ENCODE results near the gene AQP2. TPM values are rescaled to one million over a fixed set of nuclear protein-coding genes. Genes with fewer than 3 reads are reported as not detected.
A peak's percentile ranks its signal among the peaks of the same experiment; 100 is the strongest.
"Not testable (repeated sequence)": the region's sequence is repeated elsewhere in the genome, so short reads cannot be mapped to it uniquely, and the experiment has no call there.

The AQP2 gene
- total and polyA plus RNA-seq, 7 experiments from 2014 or later: not detected

DNA sequence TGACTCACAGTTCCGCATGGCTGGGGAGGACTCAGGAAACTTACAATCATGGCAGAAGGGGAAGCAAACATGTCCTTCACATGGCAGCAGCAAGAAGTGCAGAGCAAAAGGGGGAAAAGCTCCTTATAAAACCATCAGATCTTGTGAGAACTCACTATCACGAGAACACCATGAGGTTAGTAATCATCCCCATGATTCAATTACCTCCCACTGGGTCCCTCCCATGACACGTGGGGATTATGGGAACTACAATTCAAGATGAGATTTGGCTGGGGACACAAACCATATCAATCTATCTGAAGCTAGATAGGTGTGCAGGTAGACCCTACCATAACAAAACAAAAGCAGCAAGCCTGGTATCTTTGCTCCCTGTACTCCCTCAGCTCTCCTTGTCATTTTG lies 35.9 kb downstream of the AQP2 start:
- CTCF ChIA-PET; intact Hi-C loops (cut with micrococcal nuclease); H3K9me3 Mint-ChIP-seq: not testable (repeated sequence)

DNA sequence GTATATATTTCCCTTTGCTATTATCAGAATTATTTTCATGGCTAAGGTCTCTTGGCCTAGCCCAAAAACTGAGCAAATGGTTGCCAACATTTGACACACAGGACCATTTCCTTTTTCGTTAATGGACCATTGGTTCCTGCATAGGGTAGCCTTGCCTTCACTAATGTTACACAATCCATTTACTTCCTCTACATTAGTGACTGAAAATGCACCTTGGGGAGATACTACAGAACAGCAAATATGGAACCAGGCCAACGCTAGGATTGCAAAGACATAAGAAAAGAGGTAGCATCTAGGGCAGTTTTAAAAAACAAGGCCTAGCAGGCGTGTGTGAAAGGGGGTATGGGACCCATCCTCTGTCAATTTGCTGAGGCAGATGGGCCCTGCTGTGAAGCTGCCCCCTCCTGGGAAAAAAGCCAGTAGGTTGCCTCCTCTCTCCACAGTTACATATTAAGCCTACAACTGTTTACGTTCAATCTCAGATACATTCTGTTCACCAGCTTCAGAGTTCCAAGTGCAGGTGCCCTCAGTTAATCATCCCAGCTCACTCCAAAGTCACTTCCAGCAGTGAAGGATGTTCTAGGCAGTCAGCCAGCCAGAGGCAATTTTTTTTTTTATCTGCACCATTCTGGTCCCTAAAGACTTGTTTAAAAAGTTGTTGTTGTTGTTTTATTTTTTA lies 37.2 kb downstream of the AQP2 start:
- Histone ChIP-seq H3K27ac (ENCODE audit: low read depth, low read length) (no peak overlapping the region), H3K4me3 (ENCODE audit: low read length) (no peak overlapping the region), H3K27me3 (ENCODE audit: control insufficient read depth in 2 of 2, insufficient read depth in 2 of 2, low read length in 2 of 2) (no peaks in the 10 kb centered on the region), H3K4me1 (ENCODE audit: control insufficient read depth in 2 of 2, insufficient read depth in 2 of 2, low read length in 2 of 2) (no peaks in the 10 kb centered on the region), H3K36me3 (ENCODE audit: control insufficient read depth in 2 of 3, insufficient read depth in 3 of 3, low read length in 3 of 3) (peaks cover 0 to 7% (median 0%) of the 10 kb centered on the region in 3 experiments), H3K9me3 (ENCODE audit: control insufficient read depth in 2 of 3, low read length in 3 of 3) (no peaks in the 10 kb centered on the region)
- no peaks in the 10 kb centered on the region for H3K27me3 Mint-ChIP-seq
- H3K9me3 Mint-ChIP-seq: no peaks in the 10 kb centered on the region
- ChIA-PET CTCF (interaction anchor here (0.6 to 0.7 kb wide), 2 partner anchors 58 to 144 kb away, joined by 3 to 4 read pairs; no protein-coding TSS in a partner anchor), POLR2A (interaction anchor here (0.6 kb wide), 1 partner anchor 8 kb away, joined by 3 read pairs; no protein-coding TSS in a partner anchor)
- H3K27ac Mint-ChIP-seq: no peak overlapping the region
- peaks cover under 1 to 18% (median 5%) of the 10 kb centered on the region in 5 donors for H3K36me3 Mint-ChIP-seq
- DNase-seq (no peak), ATAC-seq (peak; percentile 57)
- H3K4me3 Mint-ChIP-seq: no peak overlapping the region
- peaks cover 0 to 8% (median 0%) of the 10 kb centered on the region in 7 donors for H3K4me1 Mint-ChIP-seq
- intact Hi-C loops (cut with micrococcal nuclease): no loop called here

More for the DNA sequence above, 35.9 kb downstream of the AQP2 start:
- H3K36me3 ChIP-seq (ENCODE audit: control insufficient read depth in 2 of 3, insufficient read depth in 3 of 3, low read length in 3 of 3); H3K27me3 ChIP-seq (ENCODE audit: control insufficient read depth in 2 of 2, insufficient read depth in 2 of 2, low read length in 2 of 2); H3K9me3 ChIP-seq (ENCODE audit: control insufficient read depth in 2 of 3, low read length in 3 of 3); H3K27ac ChIP-seq (ENCODE audit: low read depth, low read length); H3K4me1 Mint-ChIP-seq; ATAC-seq; H3K4me1 ChIP-seq (ENCODE audit: control insufficient read depth in 2 of 2, insufficient read depth in 2 of 2, low read length in 2 of 2); H3K27ac Mint-ChIP-seq; H3K4me3 ChIP-seq (ENCODE audit: low read length); DNase-seq; H3K27me3 Mint-ChIP-seq; H3K4me3 Mint-ChIP-seq; POLR2A ChIA-PET: not testable (repeated sequence)
- H3K36me3 Mint-ChIP-seq: peaks cover 0 to 14% (median 3%) of the 10 kb centered on the region in 5 donors

DNA sequence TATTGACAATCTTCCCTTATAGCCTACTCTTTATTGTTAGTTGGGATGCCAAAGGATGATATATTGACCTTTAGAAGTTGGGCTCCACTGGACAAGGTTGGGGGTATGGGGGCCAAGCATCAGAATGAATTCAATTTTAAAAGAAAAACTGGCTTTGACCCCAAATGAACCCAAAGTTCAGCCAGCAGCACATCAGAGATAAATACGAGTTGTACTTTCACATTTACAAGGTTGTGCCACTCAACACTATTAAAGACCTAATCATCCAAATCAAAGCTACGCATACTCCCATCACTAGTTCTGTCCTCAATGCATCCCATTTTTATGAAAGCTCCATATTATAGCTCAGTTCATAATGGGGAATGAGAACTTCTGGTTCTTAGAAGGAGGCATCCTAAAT lies 38.9 kb downstream of the AQP2 start:
- H3K4me3 ChIP-seq (ENCODE audit: low read length); ATAC-seq; H3K27ac ChIP-seq (ENCODE audit: low read depth, low read length); CTCF ChIA-PET; H3K27ac Mint-ChIP-seq; intact Hi-C loops (cut with micrococcal nuclease); H3K27me3 Mint-ChIP-seq; H3K27me3 ChIP-seq (ENCODE audit: control insufficient read depth in 2 of 2, insufficient read depth in 2 of 2, low read length in 2 of 2); H3K4me1 ChIP-seq (ENCODE audit: control insufficient read depth in 2 of 2, insufficient read depth in 2 of 2, low read length in 2 of 2); DNase-seq; H3K4me1 Mint-ChIP-seq; H3K9me3 ChIP-seq (ENCODE audit: control insufficient read depth in 2 of 3, low read length in 3 of 3); H3K4me3 Mint-ChIP-seq; H3K9me3 Mint-ChIP-seq; H3K36me3 ChIP-seq (ENCODE audit: control insufficient read depth in 2 of 3, insufficient read depth in 3 of 3, low read length in 3 of 3); POLR2A ChIA-PET: not testable (repeated sequence)
- H3K36me3 Mint-ChIP-seq: peaks cover 5 to 29% (median 17%) of the 10 kb centered on the region in 5 donors

GRCh38 chr12:49990273-49990672 lies 39.7 kb downstream of the AQP2 start:
- H3K27me3 Mint-ChIP-seq: no peaks in the 10 kb centered on the region
- H3K9me3 Mint-ChIP-seq: no peaks in the 10 kb centered on the region
- no peak overlapping the region for H3K4me3 ChIP-seq (ENCODE audit: low read length)
- no peak overlapping the region for H3K27ac ChIP-seq (ENCODE audit: low read depth, low read length)
- H3K4me1 ChIP-seq (ENCODE audit: control insufficient read depth in 2 of 2, insufficient read depth in 2 of 2, low read length in 2 of 2): no peaks in the 10 kb centered on the region
- H3K4me3 Mint-ChIP-seq: no peak overlapping the region
- no peaks in the 10 kb centered on the region for H3K9me3 ChIP-seq (ENCODE audit: control insufficient read depth in 2 of 3, low read length in 3 of 3)
- DNase-seq: no peak
- CTCF ChIA-PET: no interaction called here
- intact Hi-C loops (cut with micrococcal nuclease): no loop called here
- H3K4me1 Mint-ChIP-seq: peaks cover 0 to 6% (median 0%) of the 10 kb centered on the region in 7 donors
- H3K36me3 ChIP-seq (ENCODE audit: control insufficient read depth in 2 of 3, insufficient read depth in 3 of 3, low read length in 3 of 3): peaks cover 0 to 11% (median 0%) of the 10 kb centered on the region in 3 experiments
- ATAC-seq: no peak
- peaks cover 5 to 33% (median 24%) of the 10 kb centered on the region in 5 donors for H3K36me3 Mint-ChIP-seq
- no peak overlapping the region for H3K27ac Mint-ChIP-seq
- POLR2A ChIA-PET: no interaction called here
- no peaks in the 10 kb centered on the region for H3K27me3 ChIP-seq (ENCODE audit: control insufficient read depth in 2 of 2, insufficient read depth in 2 of 2, low read length in 2 of 2)

DNA sequence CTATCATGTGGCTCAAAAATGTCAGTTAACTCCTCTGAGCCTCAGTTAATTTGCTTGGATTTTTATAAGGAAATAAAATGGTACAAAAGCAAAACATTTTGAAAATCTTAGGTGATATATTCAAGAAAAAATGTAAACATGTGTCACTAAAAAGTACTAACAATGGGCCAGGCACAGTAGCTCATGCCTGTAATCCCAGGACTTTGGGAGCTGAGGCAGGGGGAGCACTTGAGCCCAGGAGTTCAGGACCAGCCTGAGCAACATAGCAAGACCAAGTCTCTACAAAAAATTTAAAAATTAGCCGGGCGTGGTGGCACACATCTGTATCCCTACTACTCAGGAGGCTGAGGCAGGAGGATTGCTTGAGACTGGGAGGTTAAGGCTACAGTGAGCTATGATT lies 47.9 kb downstream of the AQP2 start:
- DNase-seq: no peak
- H3K36me3 Mint-ChIP-seq: peaks cover 10 to 32% (median 28%) of the 10 kb centered on the region in 5 donors
- Histone ChIP-seq H3K9me3 (ENCODE audit: control insufficient read depth in 2 of 3, low read length in 3 of 3) (no peaks in the 10 kb centered on the region), H3K27me3 (ENCODE audit: control insufficient read depth in 2 of 2, insufficient read depth in 2 of 2, low read length in 2 of 2) (no peaks in the 10 kb centered on the region), H3K4me3 (ENCODE audit: low read length) (no peak overlapping the region), H3K4me1 (ENCODE audit: control insufficient read depth in 2 of 2, insufficient read depth in 2 of 2, low read length in 2 of 2) (no peaks in the 10 kb centered on the region), H3K27ac (ENCODE audit: low read depth, low read length) (no peak overlapping the region), H3K36me3 (ENCODE audit: control insufficient read depth in 2 of 3, insufficient read depth in 3 of 3, low read length in 3 of 3) (peaks cover 0 to 17% (median 3%) of the 10 kb centered on the region in 3 experiments)
- H3K9me3 Mint-ChIP-seq: no peaks in the 10 kb centered on the region
- H3K4me1 Mint-ChIP-seq: peaks cover 0 to 2% (median 0%) of the 10 kb centered on the region in 7 donors
- no peak for ATAC-seq
- H3K4me3 Mint-ChIP-seq: no peak overlapping the region
- CTCF ChIA-PET: no interaction called here
- no peaks in the 10 kb centered on the region for H3K27me3 Mint-ChIP-seq
- intact Hi-C loops (cut with micrococcal nuclease): no loop called here
- no peak overlapping the region for H3K27ac Mint-ChIP-seq
- POLR2A ChIA-PET: no interaction called here

DNA sequence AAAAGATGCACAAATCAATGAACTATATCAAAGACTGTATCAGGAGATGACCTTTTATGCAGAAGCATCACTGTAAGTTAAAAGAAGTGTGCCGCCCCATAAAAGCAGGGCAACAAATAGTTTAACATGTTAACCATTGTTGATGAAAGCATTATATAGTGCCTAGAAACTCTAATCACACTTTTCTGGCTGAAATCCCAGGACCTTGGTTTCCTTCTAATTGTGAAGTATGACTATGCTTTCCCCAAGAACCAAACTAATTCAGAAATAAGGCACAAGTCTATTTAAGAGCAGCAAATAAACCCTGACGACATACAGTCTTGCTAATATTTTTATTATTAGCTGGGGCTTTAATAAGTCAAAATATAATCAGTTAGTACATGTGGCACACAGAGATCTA lies 53.1 kb downstream of the AQP2 start:
- Mint-ChIP-seq H3K36me3 (peaks cover 5 to 19% (median 16%) of the 10 kb centered on the region in 5 donors), H3K27ac (no peak overlapping the region), H3K27me3 (no peaks in the 10 kb centered on the region), H3K9me3 (no peaks in the 10 kb centered on the region), H3K4me1 (peaks cover 0 to 7% (median 0%) of the 10 kb centered on the region in 7 donors), H3K4me3 (no peak overlapping the region)
- intact Hi-C loops (cut with micrococcal nuclease): no loop called here
- H3K9me3 ChIP-seq (ENCODE audit: control insufficient read depth in 2 of 3, low read length in 3 of 3): no peaks in the 10 kb centered on the region
- DNase-seq (no peak), ATAC-seq (no peak)
- CTCF ChIA-PET: interaction anchor here (2.1 kb wide), 1 partner anchor 37 kb away, joined by 8 read pairs; no protein-coding TSS in a partner anchor
- no peak overlapping the region for H3K27ac ChIP-seq (ENCODE audit: low read depth, low read length)
- no peaks in the 10 kb centered on the region for H3K4me1 ChIP-seq (ENCODE audit: control insufficient read depth in 2 of 2, insufficient read depth in 2 of 2, low read length in 2 of 2)
- H3K36me3 ChIP-seq (ENCODE audit: control insufficient read depth in 2 of 3, insufficient read depth in 3 of 3, low read length in 3 of 3): peaks cover 0 to 6% (median 3%) of the 10 kb centered on the region in 3 experiments
- H3K27me3 ChIP-seq (ENCODE audit: control insufficient read depth in 2 of 2, insufficient read depth in 2 of 2, low read length in 2 of 2): no peaks in the 10 kb centered on the region
- H3K4me3 ChIP-seq (ENCODE audit: low read length): no peak overlapping the region
- POLR2A ChIA-PET: no interaction called here

- peaks cover 0 to 11% (median 0%) of the 10 kb centered on the region in 7 donors for H3K4me1 Mint-ChIP-seq
- H3K4me3 ChIP-seq (ENCODE audit: low read length): no peak overlapping the region
- no peaks in the 10 kb centered on the region for H3K4me1 ChIP-seq (ENCODE audit: control insufficient read depth in 2 of 2, insufficient read depth in 2 of 2, low read length in 2 of 2)
- H3K36me3 ChIP-seq (ENCODE audit: control insufficient read depth in 2 of 3, insufficient read depth in 3 of 3, low read length in 3 of 3): peaks cover 0 to 6% (median 3%) of the 10 kb centered on the region in 3 experiments
- H3K27me3 ChIP-seq (ENCODE audit: control insufficient read depth in 2 of 2, insufficient read depth in 2 of 2, low read length in 2 of 2): no peaks in the 10 kb centered on the region
- no peaks in the 10 kb centered on the region for H3K27me3 Mint-ChIP-seq
- peaks cover 5 to 20% (median 12%) of the 10 kb centered on the region in 5 donors for H3K36me3 Mint-ChIP-seq
- H3K4me3 Mint-ChIP-seq: no peak overlapping the region
- no peaks in the 10 kb centered on the region for H3K9me3 ChIP-seq (ENCODE audit: control insufficient read depth in 2 of 3, low read length in 3 of 3)
- CTCF ChIA-PET: no interaction called here
- POLR2A ChIA-PET: no interaction called here
- H3K27ac ChIP-seq (ENCODE audit: low read depth, low read length): no peak overlapping the region
- H3K27ac Mint-ChIP-seq: no peak overlapping the region
- DNase-seq (no peak), ATAC-seq (no peak)
- H3K9me3 Mint-ChIP-seq: no peaks in the 10 kb centered on the region
- intact Hi-C loops (cut with micrococcal nuclease): no loop called here
These were observed 54.2 kb downstream of the AQP2 start for GRCh38 chr12:50004696-50005095.

Data from naive thymus-derived CD4-positive, alpha-beta T cell (primary cell).